Stimulated activated CD4-positive, alpha-beta T cell treated with anti-CD3 and anti-CD28 coated beads, Interleukin-12 subunit alpha, Interleukin-12 subunit beta, amount 100 ng/mL, for 48 hours (primary cell): ENCODE results near the gene RASGRP2.

ENCODE experiments used
- DNase-seq, 3 donors: peaks; one replicate each; pipeline ENCODE4 v3.0.0-alpha.2; 2020; ENCODE audit warnings: low read depth in 2 of 3, low spot score in 1 of 3

RASGRP2 gene

GRCh38 chr11:64771861-64772260 is 27.9 kb upstream of the RASGRP2 start:
- DNase-seq = no peak

GRCh38 chr11:64770120-64770519 is 26.2 kb upstream of the RASGRP2 start:
- no peak for DNase-seq

GRCh38 chr11:64769283-64769682 is 25.3 kb upstream of the RASGRP2 start:
- no peak for DNase-seq

GRCh38 chr11:64768300-64768694 is 24.4 kb upstream of the RASGRP2 start:
- no peak for DNase-seq

- peak; percentile 58 to 83 (median 77) for DNase-seq
These were observed 23.7 kb upstream of the RASGRP2 start for GRCh38 chr11:64767344-64768299.

- no peak for DNase-seq
These were observed 22.9 kb upstream of the RASGRP2 start for GRCh38 chr11:64766881-64767280.

- no peak for DNase-seq
These were observed 22.1 kb upstream of the RASGRP2 start for GRCh38 chr11:64765851-64766665.

GRCh38 chr11:64765291-64765850 is 21.4 kb upstream of the RASGRP2 start:
- no peak for DNase-seq

GRCh38 chr11:64764753-64765152 is 20.8 kb upstream of the RASGRP2 start:
- no peak for DNase-seq

GRCh38 chr11:64764040-64764611 is 20.2 kb upstream of the RASGRP2 start:
- DNase-seq = no peak

- no peak for DNase-seq
These were observed 19.6 kb upstream of the RASGRP2 start for GRCh38 chr11:64763526-64764039.

GRCh38 chr11:64762674-64763525 is 19.0 kb upstream of the RASGRP2 start:
- DNase-seq = no peak

- DNase-seq = no peak
These were observed 18.3 kb upstream of the RASGRP2 start for GRCh38 chr11:64762277-64762673.

GRCh38 chr11:64760759-64761420 is 16.9 kb upstream of the RASGRP2 start:
- DNase-seq = no peak

GRCh38 chr11:64759722-64760719 is 16.1 kb upstream of the RASGRP2 start, which contains the start of gene PYGM:
PYGM (minus strand) TSS chr11:64759974; CDS start chr11:64759898, 76 bp downstream.
- DNase-seq = no peak

GRCh38 chr11:64759131-64759721 is 15.3 kb upstream of the RASGRP2 start:
- no peak for DNase-seq

GRCh38 chr11:64758330-64759079 is 14.6 kb upstream of the RASGRP2 start:
- DNase-seq = no peak
